Stimulated activated CD4-positive, alpha-beta T cell treated with anti-CD3 and anti-CD28 coated beads, Interleukin-4, amount 100 ng/mL, for 4 hours (primary cell): ENCODE results near the gene NKX1-2.

Source experiments
- DNase-seq, 2 experiments: peaks; one replicate each; pipeline ENCODE4 v3.0.0-alpha.2; 2020

The NKX1-2 gene

DNA sequence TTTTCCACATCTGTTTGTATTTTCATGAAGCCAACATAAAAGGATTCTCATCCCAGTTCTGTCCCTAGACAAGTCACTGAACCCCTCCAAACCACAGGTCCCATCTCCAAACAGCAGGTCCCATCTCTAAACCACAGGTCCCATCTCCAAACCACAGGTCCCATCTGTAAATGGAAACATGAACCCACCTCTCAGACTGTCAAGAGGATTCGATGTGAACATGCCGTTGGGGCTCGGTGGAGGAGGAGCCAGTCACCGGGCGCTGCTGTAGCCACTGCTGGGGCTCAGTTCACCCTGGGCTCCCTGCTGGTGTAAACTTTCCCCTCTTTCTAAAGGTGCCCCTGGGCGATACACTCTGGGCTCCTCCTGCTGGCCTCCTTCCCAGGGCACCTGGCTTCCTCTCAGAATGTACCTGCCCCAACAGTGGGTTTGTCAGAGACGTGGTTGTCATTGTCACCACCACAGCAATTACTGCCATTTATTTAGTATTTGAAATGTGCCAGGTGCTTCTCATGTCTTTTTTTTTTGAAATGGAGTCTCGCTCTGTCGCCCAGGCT, 24.8 kb upstream of the NKX1-2 start:
- no peak for DNase-seq

DNA sequence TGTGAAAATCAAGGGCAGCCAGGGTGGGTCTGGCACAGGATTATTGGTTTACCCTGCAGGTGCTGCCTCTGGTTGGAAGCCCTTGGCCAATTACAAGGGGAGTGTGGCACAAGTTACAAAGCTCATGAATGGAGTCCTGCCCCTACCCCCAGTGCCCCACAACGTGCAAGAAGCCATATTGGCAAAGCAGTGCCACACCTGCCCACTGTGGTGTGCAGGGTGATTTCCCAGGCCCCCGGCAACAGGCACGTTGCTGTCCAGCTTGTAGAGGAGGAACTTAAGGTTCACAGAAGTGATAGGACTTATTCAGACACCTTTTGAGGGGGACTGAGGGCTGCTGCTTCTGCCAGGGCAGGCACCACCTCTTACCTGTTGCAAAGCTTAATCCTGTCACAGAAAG, 23.2 kb upstream of the NKX1-2 start:
- DNase-seq: no peak

DNA sequence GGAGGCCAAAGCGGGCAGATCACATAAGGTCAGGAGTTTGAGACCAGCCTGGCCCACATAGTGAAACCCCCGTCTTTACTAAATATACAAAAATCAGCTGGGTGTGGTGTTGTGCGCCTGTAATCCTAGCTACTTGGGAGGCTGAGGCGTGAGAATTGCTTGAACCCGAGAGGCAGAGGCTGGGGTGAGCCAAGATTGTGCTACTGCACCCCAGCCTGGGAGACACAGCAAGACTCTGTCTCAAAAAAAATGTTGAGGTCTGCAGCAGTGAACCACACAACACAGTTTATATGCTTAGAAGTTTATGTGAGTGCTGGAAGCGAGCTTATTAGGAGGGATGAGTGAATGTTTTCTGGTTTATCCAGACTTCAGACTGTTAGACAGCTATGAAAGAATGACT, 22.2 kb upstream of the NKX1-2 start:
- no peak for DNase-seq

DNA sequence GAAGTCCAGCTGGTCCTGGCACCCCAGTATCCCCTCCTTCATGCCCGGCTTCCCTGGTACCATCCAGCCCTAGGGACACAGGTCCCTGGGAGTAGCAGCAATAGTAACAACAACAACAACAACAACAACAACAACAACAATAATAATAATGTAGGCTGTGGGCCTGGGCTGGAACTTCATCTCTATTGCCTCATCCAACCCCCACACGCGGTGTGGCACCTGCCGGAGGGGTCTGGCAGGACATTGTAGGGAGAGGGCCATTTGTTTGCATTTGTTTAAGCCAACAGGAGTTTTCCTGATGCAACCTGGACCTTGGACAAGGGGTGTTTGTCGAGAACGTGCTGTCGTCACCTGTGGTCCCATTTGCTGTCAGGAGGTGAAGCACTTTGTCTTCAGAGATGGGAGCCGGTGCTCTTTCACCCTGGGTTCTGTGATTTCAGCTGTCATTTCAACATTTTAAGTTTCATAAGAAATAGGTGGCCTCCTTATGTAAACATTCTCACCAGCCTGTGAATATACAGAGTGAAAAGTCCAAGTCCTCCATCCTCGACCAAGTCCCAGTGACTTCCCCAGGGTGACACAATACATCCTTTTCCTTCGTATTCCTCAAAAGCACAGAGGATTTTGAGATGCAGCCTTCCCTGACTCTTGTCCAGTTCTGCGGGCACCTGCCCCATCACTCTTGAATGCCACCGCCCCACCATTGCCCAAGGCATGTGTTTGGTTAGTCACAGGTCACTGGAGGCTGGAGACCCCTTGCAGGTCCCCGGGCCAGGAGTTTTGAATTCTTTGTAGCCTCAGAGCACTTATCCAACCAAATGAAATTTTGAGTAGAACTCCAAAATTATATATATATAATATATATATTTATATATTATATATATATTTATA, 21.0 kb upstream of the NKX1-2 start:
- no peak for DNase-seq

DNA sequence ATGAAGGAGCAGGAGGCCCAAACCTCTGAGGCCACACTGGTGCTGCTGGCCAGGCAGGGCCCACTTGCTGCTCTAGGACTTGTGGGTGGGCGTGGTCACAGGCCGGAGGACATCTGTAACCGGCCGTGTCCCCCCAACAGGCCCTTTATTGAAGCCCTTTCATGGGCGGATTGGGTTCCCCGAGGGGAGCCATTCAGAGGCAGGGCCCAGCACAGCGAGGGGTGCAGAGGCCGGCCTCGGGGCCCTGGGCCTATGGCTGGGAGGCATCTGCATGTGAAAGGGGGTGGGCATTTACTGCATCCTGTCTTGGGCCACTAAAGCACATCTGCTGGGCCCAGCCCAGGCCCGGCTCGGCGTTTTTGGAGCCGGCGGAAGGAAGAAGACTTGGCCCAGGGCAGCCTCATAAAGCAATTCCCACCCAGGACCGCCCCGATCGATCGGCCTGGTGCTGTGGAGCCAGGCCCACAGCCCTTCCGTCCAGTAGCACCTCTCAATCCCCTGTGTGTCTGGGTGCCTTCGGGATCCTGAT, 20.2 kb upstream of the NKX1-2 start:
- DNase-seq: no peak

DNA sequence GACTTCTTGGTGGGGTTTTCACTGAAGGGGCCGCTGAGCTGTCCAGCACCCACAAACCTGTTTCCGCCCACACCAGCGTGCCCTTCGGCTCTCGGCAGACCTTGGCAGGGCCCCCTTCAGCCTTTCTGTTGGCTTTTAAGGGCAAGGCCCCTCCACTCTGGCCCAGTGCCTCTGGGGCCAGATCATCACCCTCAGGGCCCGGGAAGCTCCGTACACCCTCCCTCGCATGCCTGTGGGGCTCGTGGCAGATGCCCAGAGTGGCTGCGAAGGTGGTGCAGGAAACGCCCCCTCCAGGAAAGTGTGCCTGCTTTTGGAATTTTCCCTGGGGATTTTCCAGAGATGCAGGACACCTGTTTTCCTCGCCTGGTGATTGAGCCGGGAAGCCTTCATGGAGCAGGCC, 18.8 kb upstream of the NKX1-2 start:
- no peak for DNase-seq

DNA sequence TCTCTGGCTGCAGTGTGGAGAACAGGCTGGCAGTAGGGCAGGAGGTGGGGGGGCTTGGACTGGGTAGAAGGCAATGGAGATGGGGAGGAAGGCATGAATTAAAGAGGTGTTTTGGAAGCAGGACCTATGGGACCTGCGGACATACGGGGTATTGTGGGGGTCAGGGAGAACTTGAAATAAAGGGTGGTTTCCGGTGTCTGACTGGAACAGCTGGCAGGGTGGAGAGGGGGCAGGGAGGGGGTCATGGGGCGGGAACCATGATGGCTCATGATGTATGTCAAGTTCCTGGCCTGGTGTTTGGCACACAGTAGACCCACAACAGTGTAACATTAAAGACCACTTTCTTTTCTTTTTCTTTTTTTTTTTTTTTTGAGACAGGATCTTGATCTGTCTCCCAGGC, 17.3 kb upstream of the NKX1-2 start:
- no peak for DNase-seq

DNA sequence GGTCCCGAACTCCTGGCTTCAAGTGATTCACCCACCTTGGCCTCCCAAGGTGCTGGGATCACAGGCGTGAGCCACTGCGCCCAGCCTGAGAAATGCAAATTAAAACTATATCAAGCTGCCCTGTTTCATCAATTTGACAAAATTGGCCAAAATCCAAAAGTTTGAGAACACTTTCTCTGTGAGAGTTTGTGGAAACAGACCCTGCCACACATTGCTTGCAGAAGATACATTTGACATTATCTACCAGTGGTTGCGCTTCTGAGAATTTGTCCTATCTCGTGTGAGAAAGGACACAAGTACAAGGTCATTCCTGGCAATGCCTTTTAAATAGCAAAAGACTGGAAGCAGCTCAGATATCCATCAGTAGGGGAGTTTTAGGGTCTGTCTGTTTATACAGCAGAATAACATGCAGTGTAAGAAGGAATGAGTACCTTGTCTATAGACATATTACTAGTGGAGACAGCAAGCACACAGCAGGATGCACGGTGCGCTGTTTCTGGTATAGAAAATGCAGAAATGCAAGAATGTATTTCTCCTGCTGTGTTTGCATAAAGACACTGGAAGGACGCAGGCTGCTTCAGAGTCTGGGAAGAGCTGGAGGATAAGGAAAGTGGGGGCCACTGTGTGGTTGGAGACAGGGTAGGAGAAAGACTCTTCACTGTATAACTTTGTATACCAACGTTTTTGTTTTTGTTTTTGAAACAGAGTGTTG, 16.1 kb upstream of the NKX1-2 start:
- DNase-seq: no peak

DNA sequence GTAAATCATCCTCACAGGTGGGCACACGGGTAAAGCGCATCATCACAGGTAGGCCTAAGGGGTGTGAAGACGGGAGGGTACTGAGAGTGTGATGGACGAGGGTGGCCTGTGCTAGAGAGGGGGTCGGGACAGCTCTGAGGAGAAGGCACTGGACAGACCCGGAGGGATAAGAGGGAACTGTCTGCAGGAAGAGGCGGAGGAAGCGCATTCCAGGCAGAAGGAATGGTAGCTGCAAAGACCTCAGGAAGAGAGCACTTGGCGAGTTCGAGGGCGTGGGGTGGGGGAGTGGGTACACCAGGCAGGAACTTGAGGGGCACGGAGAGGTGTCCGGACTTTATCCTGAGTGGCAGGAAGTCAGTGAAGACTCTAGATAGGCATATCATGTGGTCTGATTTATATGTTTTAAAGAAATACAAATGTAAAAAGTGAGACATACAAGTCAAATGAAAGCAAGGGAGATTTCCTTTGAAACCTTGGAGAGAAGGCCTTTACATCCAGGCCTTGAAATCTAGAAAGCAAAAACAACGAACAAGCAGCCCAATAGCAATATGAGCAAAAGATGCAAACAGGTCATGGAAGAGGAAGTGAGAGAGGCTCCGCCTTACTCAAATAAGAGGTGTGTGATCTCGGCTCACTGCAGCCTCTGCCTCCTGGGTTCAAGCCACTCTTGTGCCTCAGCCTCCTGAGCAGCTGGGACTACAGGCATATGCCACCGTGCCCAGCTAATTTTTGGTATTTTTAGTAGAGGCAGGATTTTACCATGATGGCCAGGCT, 15.4 kb upstream of the NKX1-2 start:
- DNase-seq: no peak

DNA sequence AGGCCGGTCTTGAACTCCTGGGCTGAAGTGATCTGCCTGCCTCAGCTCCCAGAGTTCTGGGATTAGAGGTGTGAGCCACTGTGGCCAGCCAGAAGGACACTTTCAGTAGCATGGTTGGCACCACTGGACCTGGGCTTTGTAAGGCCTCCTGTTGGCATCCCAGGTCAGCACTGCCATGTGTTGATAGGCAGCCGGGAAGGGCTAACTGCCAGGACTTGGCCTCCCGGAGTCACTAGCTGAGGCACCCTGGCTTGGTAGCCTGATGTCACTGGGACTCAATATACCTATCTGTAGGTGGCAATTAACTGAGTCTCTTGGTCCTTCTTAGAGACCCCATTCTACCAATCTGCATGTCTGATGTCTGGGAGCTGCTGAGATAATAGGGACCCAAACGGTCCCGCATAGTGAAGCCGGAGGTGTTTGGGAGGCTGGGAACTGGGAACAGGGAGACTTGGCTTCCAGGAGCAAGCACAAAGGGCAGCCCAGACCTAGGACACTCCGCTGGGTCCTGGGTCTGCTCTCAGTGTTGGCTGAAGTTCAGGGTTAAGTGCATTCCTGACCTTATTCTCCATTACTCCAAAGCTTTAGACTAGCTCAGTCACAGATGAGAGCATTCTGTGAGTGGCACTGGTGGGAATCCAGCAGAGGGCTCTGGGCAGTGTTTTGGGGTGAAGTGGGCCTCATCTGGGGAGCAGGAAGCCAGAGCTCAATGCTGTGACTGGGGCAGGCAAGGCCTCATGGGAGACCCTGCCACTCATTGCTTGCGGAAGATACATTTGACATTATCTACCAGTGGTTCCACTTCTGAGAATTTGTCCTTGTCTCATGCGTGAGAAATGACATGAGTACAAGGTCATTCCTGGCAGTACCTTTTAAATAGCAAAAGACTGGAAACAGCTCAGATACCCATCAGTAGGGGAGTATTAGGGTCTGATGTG, 14.5 kb upstream of the NKX1-2 start:
- DNase-seq: no peak

DNA sequence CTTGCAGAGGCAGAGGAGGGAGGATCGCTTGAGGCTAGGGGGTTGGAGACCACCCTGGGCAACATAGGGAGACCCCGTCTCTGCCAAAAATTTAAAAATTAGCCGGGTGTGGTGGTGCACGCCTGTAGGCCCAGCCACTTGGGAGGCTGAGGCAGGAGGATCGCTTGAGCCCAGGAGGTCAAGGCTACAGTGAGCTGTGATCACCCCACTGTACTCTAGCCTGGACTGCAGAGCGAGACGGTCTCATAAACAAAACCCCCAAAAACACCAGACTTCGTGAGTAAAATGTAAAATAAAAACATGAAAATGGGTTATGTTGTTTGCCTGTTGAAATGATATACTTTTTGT, 12.5 kb upstream of the NKX1-2 start:
- no peak for DNase-seq

DNA sequence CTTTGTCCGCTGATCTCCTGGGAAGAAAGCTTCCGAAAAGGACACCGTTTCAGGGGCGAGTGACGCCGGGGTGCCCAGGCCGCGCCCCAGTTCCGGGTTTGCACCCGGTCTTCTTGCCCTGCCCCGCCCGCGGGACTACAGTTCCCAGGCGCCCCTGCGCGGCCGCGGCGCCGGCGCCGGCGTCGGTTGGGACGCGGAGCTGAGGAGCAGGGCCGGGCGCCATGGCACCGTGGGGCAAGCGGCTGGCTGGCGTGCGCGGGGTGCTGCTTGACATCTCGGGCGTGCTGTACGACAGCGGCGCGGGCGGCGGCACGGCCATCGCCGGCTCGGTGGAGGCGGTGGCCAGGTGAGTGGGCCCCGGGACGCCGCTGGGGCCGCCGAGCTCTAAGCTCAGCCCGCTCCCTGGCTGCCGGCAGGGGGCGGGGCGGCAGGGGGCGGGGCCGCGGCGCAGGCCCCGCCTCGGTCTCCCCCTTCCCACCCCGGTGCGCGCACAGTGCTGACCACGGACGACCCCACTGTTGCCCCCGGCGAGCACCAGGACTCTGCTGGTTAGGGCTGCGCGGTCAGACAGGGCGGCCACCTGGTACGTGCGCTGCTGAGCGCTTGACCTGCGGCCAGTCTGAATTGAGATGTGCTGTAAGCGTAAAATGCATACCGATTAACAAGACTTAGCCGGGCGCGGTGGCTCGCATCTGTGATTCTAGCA, 12.0 kb upstream of the NKX1-2 start, which contains the start of gene LHPP:
Gene LHPP, plus strand, starts transcription at position 182 of the 706 bp plus-strand sequence. Its CDS starts 40 bp downstream, at position 222.
- DNase-seq: peak; percentile 83 to 86

DNA sequence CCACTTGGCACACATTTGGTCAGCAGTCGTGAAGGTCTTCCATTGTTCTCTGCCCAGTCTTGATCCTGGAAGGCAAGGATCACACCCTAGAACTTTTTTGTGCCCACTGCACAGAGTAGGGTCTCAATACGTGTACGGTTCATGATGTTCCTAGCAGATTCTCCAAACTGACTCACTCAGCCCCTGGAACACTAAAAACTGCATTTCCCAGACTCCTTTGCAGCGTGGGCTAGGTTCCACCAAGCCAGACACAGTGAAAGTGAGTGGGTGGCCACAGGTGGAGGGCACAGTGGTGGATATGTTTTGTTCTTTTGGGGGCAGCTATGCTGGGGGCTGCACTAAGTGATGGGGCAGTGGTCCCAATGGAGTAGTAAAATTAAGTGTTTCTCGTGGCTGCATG, 10.3 kb upstream of the NKX1-2 start:
- DNase-seq: no peak

DNA sequence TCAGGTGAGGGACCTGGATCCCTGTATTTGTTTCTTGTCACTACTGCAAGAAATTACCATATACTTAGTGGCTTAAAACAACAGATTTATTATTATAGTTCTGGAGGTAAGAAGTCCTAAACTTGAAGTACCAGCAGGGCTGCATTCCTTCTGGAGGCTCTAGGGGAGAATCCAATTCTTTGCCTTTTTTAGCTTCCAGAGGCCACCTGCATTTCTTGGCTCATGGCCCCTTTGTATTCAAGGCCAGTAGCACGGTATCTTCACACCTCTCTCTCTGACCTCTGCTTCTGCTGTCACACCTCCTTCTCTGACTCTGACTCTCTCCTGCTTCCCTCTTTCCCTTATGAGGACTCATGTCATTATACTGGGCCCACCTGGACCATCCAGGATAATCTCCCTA, 9.6 kb upstream of the NKX1-2 start:
- no peak for DNase-seq

DNA sequence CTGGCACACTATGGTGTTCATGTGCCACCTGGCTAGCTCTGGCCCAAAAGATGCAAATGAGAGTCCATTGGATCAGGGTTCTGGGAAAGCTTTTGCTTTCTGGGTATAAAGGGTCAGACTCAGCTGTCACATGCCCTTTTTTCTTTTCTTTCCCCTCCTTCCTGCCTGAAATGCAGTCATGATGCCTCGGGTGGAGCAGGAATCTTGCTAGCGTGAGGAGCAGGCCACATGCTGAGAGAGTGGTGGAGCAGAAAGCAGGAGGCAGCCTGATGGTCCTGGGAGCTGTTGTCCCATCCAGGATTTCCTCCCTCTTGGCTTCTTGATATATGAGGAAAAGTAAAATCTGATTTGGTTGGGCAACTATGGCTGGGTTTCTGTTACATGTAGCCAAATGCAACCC, 9.1 kb upstream of the NKX1-2 start:
- DNase-seq: no peak

DNA sequence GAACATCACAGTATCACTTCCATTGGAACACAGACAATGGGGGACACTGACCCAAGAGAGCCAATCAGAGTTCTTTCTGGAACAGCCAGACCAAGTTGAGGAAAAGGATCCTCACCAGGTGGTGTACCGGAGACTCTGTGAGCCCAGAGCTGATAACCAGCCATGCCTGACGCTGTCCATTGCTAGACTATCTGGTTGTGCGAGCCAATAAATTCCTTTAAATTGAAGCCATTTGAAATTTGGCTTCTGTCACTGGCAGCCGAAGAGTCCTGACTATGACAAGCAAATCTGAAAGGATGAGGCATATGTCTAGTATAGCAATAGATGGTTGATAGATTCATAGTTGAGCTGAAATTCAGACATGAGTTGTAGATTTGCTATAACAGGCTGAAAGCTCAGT, 8.6 kb upstream of the NKX1-2 start:
- DNase-seq: no peak

DNA sequence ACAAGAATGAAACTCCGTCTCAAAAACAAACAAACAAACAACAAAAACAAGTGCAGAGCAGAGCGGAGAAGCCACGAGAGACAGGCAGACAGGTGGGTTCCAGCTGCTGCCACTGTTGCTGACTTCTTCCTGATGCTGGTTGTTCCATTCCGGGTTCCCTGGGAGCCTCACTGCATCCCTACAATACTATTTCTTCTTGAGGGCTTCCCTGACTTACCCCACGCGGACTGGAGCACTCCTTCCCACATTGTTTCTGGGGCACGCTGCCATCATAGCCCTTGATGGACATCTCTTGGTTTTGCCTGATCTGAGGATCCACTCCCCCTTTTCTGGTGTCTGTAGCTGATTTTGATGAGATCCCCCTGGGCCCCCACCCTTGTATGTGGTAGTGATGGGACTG, 5.6 kb upstream of the NKX1-2 start:
- no peak for DNase-seq

DNA sequence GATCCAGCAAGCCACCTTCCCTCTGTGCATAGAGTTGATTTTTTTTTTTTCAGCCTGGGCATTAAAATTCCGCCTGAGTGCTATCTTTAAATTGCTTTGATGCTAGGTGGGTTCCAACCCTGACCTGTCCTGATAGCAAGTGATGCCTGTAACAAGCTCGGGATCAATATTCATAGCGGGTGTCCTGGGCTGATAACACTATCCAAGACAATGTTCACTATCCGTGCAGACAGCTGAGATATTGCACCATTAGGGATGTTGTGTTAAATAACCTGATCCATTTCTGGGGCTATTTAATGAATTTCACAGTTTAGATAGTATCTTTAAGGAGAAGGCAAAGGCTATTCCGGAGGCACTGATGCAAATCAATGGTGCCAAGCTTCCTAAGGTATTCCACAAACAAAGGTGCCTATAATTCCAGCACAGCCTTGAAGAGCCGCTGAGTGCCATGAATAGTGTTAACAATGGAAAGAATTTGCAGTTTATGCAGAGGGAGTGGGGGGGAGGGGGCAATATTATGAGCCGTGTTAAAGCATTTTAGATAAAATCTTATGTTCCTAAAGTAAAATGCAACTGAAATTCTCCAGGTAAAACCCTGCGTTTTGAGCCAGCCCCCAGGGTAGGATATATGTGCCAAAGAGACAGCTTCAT, 4.2 kb upstream of the NKX1-2 start:
- DNase-seq: no peak

DNA sequence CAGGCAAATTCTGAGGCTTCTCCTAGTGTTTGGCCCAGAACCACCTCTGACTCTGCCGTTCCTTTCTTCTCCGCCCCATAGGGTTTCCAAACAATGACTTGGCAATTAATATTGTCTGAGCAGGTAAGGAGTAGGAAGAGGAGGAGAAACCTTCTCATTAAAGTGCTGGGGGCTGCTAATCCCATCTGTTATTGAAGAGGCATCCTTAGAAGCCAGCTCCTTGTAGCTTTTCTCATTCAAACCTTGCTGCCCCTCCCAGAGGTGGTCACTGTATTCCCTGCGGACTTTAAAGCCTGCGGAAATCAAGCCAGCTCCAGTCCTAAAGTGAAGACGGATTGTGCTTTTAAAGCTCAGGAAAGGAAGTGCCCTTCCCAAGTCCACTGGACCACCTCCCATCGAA, 1.4 kb upstream of the NKX1-2 start:
- no peak for DNase-seq

DNA sequence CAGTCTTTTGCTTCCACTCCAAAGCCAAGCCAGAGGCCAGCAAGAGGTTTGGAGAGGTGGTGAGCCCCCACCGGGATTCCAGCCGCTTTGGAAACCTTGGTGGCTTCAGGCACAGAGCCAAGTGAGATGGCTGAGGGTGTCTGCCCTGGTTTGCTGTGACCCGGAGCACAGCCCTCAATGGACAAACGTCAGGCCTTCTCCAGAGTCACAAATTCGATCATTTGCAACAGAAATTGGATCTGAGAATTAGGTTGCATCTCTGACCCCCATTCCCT, 885 bp upstream of the NKX1-2 start:
- no peak for DNase-seq
